ENCODE measurements around the gene TMEM44.

DNA sequence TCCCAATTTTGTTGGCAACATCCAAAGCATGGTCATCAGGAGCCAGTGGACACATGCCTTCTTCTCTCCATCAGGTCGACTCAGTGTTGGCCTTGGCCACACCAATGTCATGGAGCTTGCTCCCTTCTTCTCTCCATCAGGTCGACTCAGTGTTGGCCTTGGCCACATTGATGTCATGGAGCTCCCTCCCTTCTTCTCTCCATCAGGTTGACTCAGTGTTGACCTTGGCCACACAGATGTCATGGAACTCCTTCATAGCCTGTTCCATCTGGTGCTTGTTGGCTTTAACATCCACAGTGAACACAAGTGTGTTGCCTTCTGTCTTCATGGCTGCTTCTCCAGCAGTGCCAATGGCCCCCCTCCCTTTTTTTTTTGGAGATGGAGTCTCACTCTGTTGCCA, 70.2 kb downstream of the TMEM44 start:
- no peak for TF ChIP-seq YY1 (IDR thresholded peaks at IDR 0.05; ENCODE audit: insufficient read depth, insufficient read length)
- no peak for TF ChIP-seq ZNF274 (IDR thresholded peaks at IDR 0.05; ENCODE audit: low read depth, low read length)
